ENCODE results near the gene PPARG. TPM values are rescaled to one million over a fixed set of nuclear protein-coding genes. Genes with fewer than 3 reads are reported as not detected.

The PPARG gene
- total and polyA plus RNA-seq, 2 of the 13 experiments (the other 11 are each of a cell fraction or from before 2014, with no cell fraction given) = 13.9 to 58.3 TPM

DNA sequence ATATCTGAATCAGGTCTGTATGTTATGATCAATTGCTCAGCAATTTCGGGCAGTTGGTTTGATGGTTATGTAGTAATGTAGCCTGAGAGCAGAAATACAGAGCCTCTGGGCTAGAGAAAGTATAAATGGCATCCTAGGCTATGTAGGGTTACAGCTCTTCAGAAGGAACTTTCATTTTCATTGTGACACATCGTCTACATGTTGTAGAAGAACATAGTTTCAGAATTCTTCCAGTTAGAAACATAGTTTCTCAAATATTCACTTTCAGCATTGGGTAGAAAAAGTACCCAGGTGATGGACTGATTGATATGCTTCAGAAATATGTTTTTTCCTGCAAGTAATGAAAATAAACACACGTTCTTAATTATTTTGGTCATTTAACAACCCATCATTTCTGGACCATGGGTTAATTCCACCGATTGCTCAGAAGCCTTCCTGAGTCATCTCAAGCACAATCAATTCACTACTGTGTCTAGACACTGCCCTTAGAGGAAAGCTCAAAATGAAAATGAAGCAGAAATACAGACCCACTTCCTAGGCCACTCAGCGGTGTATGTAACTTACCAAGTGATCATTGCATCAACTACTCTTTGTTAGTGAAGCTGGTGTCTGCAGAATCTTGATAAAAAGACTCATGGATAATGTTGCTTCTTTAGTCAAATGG lies 106.6 kb downstream of the PPARG start:
- TF ChIP-seq EZH2 (conservative IDR thresholded peaks at IDR 0.05; ENCODE audit: low read depth, low read length) (no peak), ISX (CRISPR knock-in tag; conservative IDR thresholded peaks at IDR 0.05) (no peak), ZMAT3 (CRISPR knock-in tag; conservative IDR thresholded peaks at IDR 0.05) (no peak), RBM39 (IDR thresholded peaks at IDR 0.05; ENCODE audit: low read depth, low read length, poor library complexity, severe bottlenecking) (no peak), RAD21 (CRISPR knock-in tag; IDR thresholded peaks at IDR 0.05) (no peak), RAD51 (IDR thresholded peaks at IDR 0.05; ENCODE audit: borderline replicate concordance) (no peak), FOXK2 (IDR thresholded peaks at IDR 0.05) (no peak), AGO1 (IDR thresholded peaks at IDR 0.05; ENCODE audit: low read depth, low read length, poor library complexity, severe bottlenecking) (no peak), KDM4B (CRISPR knock-in tag; IDR thresholded peaks at IDR 0.05) (no peak), EHMT2 (IDR thresholded peaks at IDR 0.05; ENCODE audit: borderline replicate concordance, low read depth, low read length) (no peak)
- TF ChIP-seq, protein P1, sequence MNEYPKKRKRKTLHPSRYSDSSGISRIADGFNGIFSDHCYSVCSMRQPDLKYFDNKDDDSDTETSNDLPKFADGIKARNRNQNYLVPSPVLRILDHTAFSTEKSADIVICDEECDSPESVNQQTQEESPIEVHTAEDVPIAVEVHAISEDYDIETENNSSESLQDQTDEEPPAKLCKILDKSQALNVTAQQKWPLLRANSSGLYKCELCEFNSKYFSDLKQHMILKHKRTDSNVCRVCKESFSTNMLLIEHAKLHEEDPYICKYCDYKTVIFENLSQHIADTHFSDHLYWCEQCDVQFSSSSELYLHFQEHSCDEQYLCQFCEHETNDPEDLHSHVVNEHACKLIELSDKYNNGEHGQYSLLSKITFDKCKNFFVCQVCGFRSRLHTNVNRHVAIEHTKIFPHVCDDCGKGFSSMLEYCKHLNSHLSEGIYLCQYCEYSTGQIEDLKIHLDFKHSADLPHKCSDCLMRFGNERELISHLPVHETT (CRISPR knock-in tag; conservative IDR thresholded peaks at IDR 0.05) = no peak
- TF ChIP-seq, protein P2, sequence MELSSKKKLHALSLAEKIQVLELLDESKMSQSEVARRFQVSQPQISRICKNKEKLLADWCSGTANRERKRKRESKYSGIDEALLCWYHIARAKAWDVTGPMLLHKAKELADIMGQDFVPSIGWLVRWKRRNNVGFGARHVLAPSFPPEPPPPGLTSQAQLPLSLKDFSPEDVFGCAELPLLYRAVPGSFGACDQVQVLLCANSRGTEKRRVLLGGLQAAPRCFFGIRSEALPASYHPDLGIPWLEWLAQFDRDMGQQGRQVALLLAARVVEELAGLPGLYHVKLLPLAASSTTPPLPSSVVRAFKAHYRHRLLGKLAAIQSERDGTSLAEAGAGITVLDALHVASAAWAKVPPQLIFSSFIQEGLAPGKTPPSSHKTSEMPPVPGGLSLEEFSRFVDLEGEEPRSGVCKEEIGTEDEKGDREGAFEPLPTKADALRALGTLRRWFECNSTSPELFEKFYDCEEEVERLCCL (CRISPR knock-in tag; IDR thresholded peaks at IDR 0.05; ENCODE audit: borderline replicate concordance) = no peak
- CTCF ChIA-PET (ENCODE audit: low intra/inter-chr PET ratio, low total read pairs) = no interaction called here
- H4K20me1 ChIP-seq (ENCODE audit: insufficient read depth, low read length) = no peaks in the 10 kb centered on the region
- FAIRE-seq (no peak), ATAC-seq (no peak), DNase-seq (ENCODE audit: low spot score) (no peak)
- H3K4me3 ChIP-seq (replicated peaks in 1 of 3; ENCODE audit: insufficient read depth in 1 of 3, low read depth in 2 of 3, low read length in 3 of 3) = no peak overlapping the region
- no peaks in the 10 kb centered on the region for H3K27me3 ChIP-seq (ENCODE audit: control insufficient read depth in 1 of 2, insufficient read depth in 2 of 2, low read length in 2 of 2)
- 96% methylated on average over 5 of the region's 5 CpGs for WGBS (ENCODE audit: low lambda C conversion rate)
- H3K36me3 ChIP-seq (replicated peaks in 1 of 2; ENCODE audit: control insufficient read depth in 1 of 2, insufficient read depth in 2 of 2, low read length in 2 of 2) = peaks cover 1 to 20% of the 10 kb centered on the region in 2 experiments
- no peaks in the 10 kb centered on the region for H3K4me1 ChIP-seq (ENCODE audit: insufficient read depth, low read length)
- no peaks in the 10 kb centered on the region for H3K9me3 ChIP-seq (ENCODE audit: low read length)
- POLR2A ChIA-PET = interaction anchor here (0.8 kb wide), 1 partner anchor 9 kb away, joined by 3 read pairs; no protein-coding TSS in a partner anchor
- BruUV-seq (replicated peaks) = no TSS peak
- in situ Hi-C loops (cut with HindIII; ENCODE audit: extremely low pct_ligation_motif_present, low pct_unique_long_range_greater_than_20kb) (no loop called here), intact Hi-C loops (cut with micrococcal nuclease; ENCODE audit: unreplicated experiment) (no loop called here)
- H3K79me2 ChIP-seq (ENCODE audit: insufficient read depth, low read length) = no peaks in the 10 kb centered on the region
- no peak overlapping the region for H2AFZ ChIP-seq (ENCODE audit: low read length)
- H3K27ac ChIP-seq (ENCODE audit: extremely low read length, insufficient read depth, low read length) = no peak overlapping the region
- H3K4me2 ChIP-seq (ENCODE audit: low read depth, low read length) = no peak overlapping the region
- H3K9ac ChIP-seq (ENCODE audit: insufficient read depth, low read depth, low read length) = no peak overlapping the region

All from HepG2 (cell line).